Measurements from ENCODE around the gene WASF3. TPM values are rescaled to one million over a fixed set of nuclear protein-coding genes. Genes with fewer than 3 reads are reported as not detected.
A peak's percentile ranks its signal among the peaks of the same experiment; 100 is the strongest.

WASF3 gene
- 1 to 10 TPM; 3.2 to 4.0 TPM for total RNA-seq

- Histone ChIP-seq H3K27me3 (peaks cover 14% of the 10 kb centered on the region), H3K9ac (ENCODE audit: low read depth in 2 of 2, low read length in 2 of 2) (peak within 1 kb of the TSS in 1 of 2 donors; percentile 69)
Observed at GRCh38 chr13:26557393-26558073, at the start of gene WASF3. WASF3 (plus strand) TSS chr13:26557683; CDS start chr13:26642271, 84,588 bp downstream.

GRCh38 chr13:26508885-26509284, 48.6 kb upstream of the WASF3 start:
- TF ChIP-seq CTCF (IDR thresholded peaks at IDR 0.05) = no peak
- peak; percentile 41 for DNase-seq
- no peak overlapping the region for H3K27ac ChIP-seq
- H3K9ac ChIP-seq (ENCODE audit: low read depth in 2 of 2, low read length in 2 of 2) = no peak overlapping the region
- intact Hi-C loops (cut with DNase I) = no loop called here
- H3K36me3 ChIP-seq = no peaks in the 10 kb centered on the region
- H3K4me1 ChIP-seq = no peaks in the 10 kb centered on the region
- H3K9me3 ChIP-seq = no peaks in the 10 kb centered on the region
- no peaks in the 10 kb centered on the region for H3K27me3 ChIP-seq
- H3K4me3 ChIP-seq = no peak overlapping the region

More at GRCh38 chr13:26557393-26558073, at the start of gene WASF3:
- peak; percentile 94 for DNase-seq
- intact Hi-C loops (cut with DNase I) = no loop called here
- Histone ChIP-seq H3K4me3 (peak within 1 kb of the TSS; percentile 53), H3K4me1 (peaks cover 5% of the 10 kb centered on the region), H3K27ac (no peak within 1 kb of the TSS), H3K9me3 (no peaks in the 10 kb centered on the region), H3K36me3 (no peaks in the 10 kb centered on the region)
- no peak for TF ChIP-seq CTCF (IDR thresholded peaks at IDR 0.05)

GRCh38 chr13:26509491-26509890, 48.0 kb upstream of the WASF3 start:
- Histone ChIP-seq H3K4me3 (no peak overlapping the region), H3K9me3 (no peaks in the 10 kb centered on the region), H3K9ac (ENCODE audit: low read depth in 2 of 2, low read length in 2 of 2) (no peak overlapping the region), H3K27ac (no peak overlapping the region), H3K27me3 (no peaks in the 10 kb centered on the region), H3K36me3 (no peaks in the 10 kb centered on the region), H3K4me1 (no peaks in the 10 kb centered on the region)
- no peak for DNase-seq
- intact Hi-C loops (cut with DNase I) = no loop called here
- no peak for TF ChIP-seq CTCF (IDR thresholded peaks at IDR 0.05)

GRCh38 chr13:26513931-26514330, 43.6 kb upstream of the WASF3 start:
- no peaks in the 10 kb centered on the region for H3K4me1 ChIP-seq
- DNase-seq = no peak

GRCh38 chr13:26515721-26516120, 41.8 kb upstream of the WASF3 start:
- Histone ChIP-seq H3K4me3 (no peak overlapping the region), H3K4me1 (no peaks in the 10 kb centered on the region), H3K9me3 (no peaks in the 10 kb centered on the region), H3K27ac (no peak overlapping the region), H3K9ac (ENCODE audit: low read depth in 2 of 2, low read length in 2 of 2) (no peak overlapping the region), H3K36me3 (no peaks in the 10 kb centered on the region), H3K27me3 (no peaks in the 10 kb centered on the region)
- intact Hi-C loops (cut with DNase I) = no loop called here
- no peak for TF ChIP-seq CTCF (IDR thresholded peaks at IDR 0.05)
- DNase-seq = no peak

More at GRCh38 chr13:26513931-26514330, 43.6 kb upstream of the WASF3 start:
- H3K27ac ChIP-seq = no peak overlapping the region
- H3K9me3 ChIP-seq = no peaks in the 10 kb centered on the region
- H3K36me3 ChIP-seq = no peaks in the 10 kb centered on the region
- H3K9ac ChIP-seq (ENCODE audit: low read depth in 2 of 2, low read length in 2 of 2) = no peak overlapping the region
- no peak for TF ChIP-seq CTCF (IDR thresholded peaks at IDR 0.05)
- no peak overlapping the region for H3K4me3 ChIP-seq
- intact Hi-C loops (cut with DNase I) = no loop called here
- no peaks in the 10 kb centered on the region for H3K27me3 ChIP-seq

All from colonic mucosa (tissue), 4 donors.